ENCODE measurements around the gene LPP.

LPP gene

GRCh38 chr3:188184160-188184559 is 30.2 kb downstream of the LPP start:
- H3K27me3 ChIP-seq (ENCODE audit: low read depth), result no peaks in the 10 kb centered on the region
- no peaks in the 10 kb centered on the region; the same call in 1 of the 2 replicates for H3K36me3 ChIP-seq (replicated peaks)
- in situ Hi-C loops (cut with MboI; ENCODE audit: low sequenced_read_pairs), result no loop called here
- no peaks in the 10 kb centered on the region for H3K4me1 ChIP-seq
- no peak overlapping the region for H3K4me3 ChIP-seq
- no peaks in the 10 kb centered on the region for H3K9me3 ChIP-seq
- no peak for DNase-seq (ENCODE audit: low spot score in 2 of 2)

GRCh38 chr3:188184649-188185048 is 30.7 kb downstream of the LPP start:
- Histone ChIP-seq H3K36me3 (replicated peaks) (no peaks in the 10 kb centered on the region; the same call in 1 of the 2 replicates), H3K4me3 (no peak overlapping the region), H3K9me3 (no peaks in the 10 kb centered on the region), H3K27me3 (ENCODE audit: low read depth) (no peaks in the 10 kb centered on the region), H3K4me1 (no peaks in the 10 kb centered on the region)
- in situ Hi-C loops (cut with MboI; ENCODE audit: low sequenced_read_pairs), result no loop called here
- DNase-seq (ENCODE audit: low spot score in 2 of 2), result no peak

DNA sequence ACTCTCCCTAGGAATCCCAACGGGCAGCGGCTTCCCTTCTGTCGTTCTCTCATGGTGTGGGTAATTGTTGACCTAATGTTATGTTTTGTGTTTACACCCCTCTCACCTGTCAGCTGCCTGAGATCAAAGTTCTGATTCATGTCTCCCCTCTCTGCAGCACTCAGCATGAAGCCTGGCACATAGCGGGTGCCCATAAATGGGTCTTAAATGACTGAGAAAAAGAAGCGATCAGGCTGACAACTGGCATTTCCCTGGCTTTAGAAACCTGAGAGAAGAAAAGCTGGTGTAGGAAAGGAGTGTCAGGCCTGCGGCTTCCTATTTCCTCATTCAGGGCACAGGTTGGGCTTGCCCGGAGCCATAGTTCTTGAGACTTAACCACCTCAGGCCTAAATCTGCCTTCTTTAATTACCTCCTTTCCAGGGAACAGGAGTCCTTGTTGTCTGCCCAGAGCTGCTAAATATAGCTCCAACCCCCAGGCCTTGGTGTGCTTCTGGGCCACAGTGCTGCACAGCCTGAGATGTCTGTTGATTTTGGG is 31.8 kb downstream of the LPP start:
- no peaks in the 10 kb centered on the region for H3K27me3 ChIP-seq (ENCODE audit: low read depth)
- no peaks in the 10 kb centered on the region for H3K4me1 ChIP-seq
- no peaks in the 10 kb centered on the region for H3K9me3 ChIP-seq
- no peak for DNase-seq (ENCODE audit: low spot score in 2 of 2)
- H3K36me3 ChIP-seq (replicated peaks), result no peaks in the 10 kb centered on the region; the same call in 1 of the 2 replicates
- in situ Hi-C loops (cut with MboI; ENCODE audit: low sequenced_read_pairs), result no loop called here
- no peak overlapping the region for H3K4me3 ChIP-seq

GRCh38 chr3:188187053-188187452 is 33.1 kb downstream of the LPP start:
- H3K36me3 ChIP-seq (replicated peaks), result no peaks in the 10 kb centered on the region; the same call in 1 of the 2 replicates
- no peak overlapping the region for H3K4me3 ChIP-seq
- H3K4me1 ChIP-seq, result no peaks in the 10 kb centered on the region
- in situ Hi-C loops (cut with MboI; ENCODE audit: low sequenced_read_pairs), result no loop called here
- H3K27me3 ChIP-seq (ENCODE audit: low read depth), result no peaks in the 10 kb centered on the region
- no peak for DNase-seq (ENCODE audit: low spot score in 2 of 2)
- H3K9me3 ChIP-seq, result no peaks in the 10 kb centered on the region

DNA sequence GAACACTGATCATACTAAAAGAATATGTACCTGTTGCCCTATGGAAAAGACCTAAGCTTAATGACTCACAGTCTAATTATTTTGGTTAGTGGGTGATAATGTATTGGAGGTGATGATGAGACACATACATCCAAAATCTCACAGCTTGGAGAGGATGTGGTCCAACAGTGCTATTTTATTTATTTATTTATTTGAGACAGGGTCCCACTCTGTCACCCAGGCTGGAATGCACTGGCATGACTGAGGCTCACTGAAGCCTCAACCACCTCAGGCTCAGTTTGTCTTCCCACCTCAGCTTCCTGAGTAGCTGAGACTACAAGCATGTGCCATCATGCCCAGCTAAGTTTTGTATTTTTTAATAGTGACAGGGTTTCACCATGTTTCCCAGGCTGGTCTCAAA is 35.0 kb downstream of the LPP start:
- no peak for DNase-seq (ENCODE audit: low spot score in 2 of 2)
- in situ Hi-C loops (cut with MboI; ENCODE audit: low sequenced_read_pairs), result no loop called here
- Histone ChIP-seq H3K36me3 (replicated peaks) (no peaks in the 10 kb centered on the region; the same call in 1 of the 2 replicates), H3K9me3 (no peaks in the 10 kb centered on the region), H3K27me3 (ENCODE audit: low read depth) (no peaks in the 10 kb centered on the region), H3K4me1 (no peaks in the 10 kb centered on the region), H3K4me3 (no peak overlapping the region)

- Histone ChIP-seq H3K36me3 (replicated peaks) (no peaks in the 10 kb centered on the region; the same call in 1 of the 2 replicates), H3K4me3 (no peak overlapping the region), H3K4me1 (no peaks in the 10 kb centered on the region)
These were observed 37.5 kb downstream of the LPP start for GRCh38 chr3:188191460-188191859.

GRCh38 chr3:188192034-188192433 is 38.1 kb downstream of the LPP start:
- Histone ChIP-seq H3K4me1 (no peaks in the 10 kb centered on the region), H3K4me3 (no peak overlapping the region), H3K36me3 (replicated peaks) (no peaks in the 10 kb centered on the region; the same call in 1 of the 2 replicates), H3K27me3 (ENCODE audit: low read depth) (no peaks in the 10 kb centered on the region), H3K9me3 (no peaks in the 10 kb centered on the region)
- in situ Hi-C loops (cut with MboI; ENCODE audit: low sequenced_read_pairs), result no loop called here
- DNase-seq (ENCODE audit: low spot score in 2 of 2), result no peak

More at GRCh38 chr3:188191460-188191859, 37.5 kb downstream of the LPP start:
- DNase-seq (ENCODE audit: low spot score in 2 of 2), result no peak
- no peaks in the 10 kb centered on the region for H3K9me3 ChIP-seq
- H3K27me3 ChIP-seq (ENCODE audit: low read depth), result no peaks in the 10 kb centered on the region
- in situ Hi-C loops (cut with MboI; ENCODE audit: low sequenced_read_pairs), result no loop called here

- Histone ChIP-seq H3K4me3 (no peak overlapping the region), H3K4me1 (peaks cover 9% of the 10 kb centered on the region), H3K36me3 (replicated peaks) (no peaks in the 10 kb centered on the region), H3K9me3 (no peaks in the 10 kb centered on the region), H3K27me3 (ENCODE audit: low read depth) (no peaks in the 10 kb centered on the region)
- in situ Hi-C loops (cut with MboI; ENCODE audit: low sequenced_read_pairs), result no loop called here
- DNase-seq (ENCODE audit: low spot score in 2 of 2), result no peak
These were observed 40.4 kb downstream of the LPP start for GRCh38 chr3:188194332-188194731.

- H3K9me3 ChIP-seq, result no peaks in the 10 kb centered on the region
- H3K36me3 ChIP-seq (replicated peaks), result no peaks in the 10 kb centered on the region
- no peaks in the 10 kb centered on the region for H3K27me3 ChIP-seq (ENCODE audit: low read depth)
- peaks cover 9% of the 10 kb centered on the region for H3K4me1 ChIP-seq
- in situ Hi-C loops (cut with MboI; ENCODE audit: low sequenced_read_pairs), result no loop called here
- H3K4me3 ChIP-seq, result no peak overlapping the region
- no peak for DNase-seq (ENCODE audit: low spot score in 2 of 2)
These were observed 42.5 kb downstream of the LPP start for GRCh38 chr3:188196232-188196990.

DNA sequence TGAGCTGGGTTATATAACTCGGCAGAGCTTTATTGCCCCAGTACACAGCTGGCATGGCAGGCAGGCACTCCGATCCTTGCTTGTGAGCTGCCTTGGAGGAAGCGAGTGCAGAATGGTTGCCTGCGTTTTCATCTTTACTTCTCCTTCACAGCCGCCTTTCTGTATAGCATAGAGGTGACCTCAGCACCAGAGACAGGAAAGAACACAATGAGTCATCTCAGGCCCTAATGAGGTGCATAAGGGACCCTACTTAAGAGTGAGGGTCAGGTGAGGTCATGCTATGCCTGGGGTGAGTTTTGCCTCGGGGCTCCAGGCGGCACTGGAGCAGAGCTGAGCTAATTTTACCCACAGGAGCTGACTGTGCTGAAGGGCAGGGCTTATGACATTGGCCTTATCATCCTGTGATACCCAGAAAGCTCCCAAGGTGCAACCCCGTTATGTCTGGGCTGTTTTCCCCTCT is 43.5 kb downstream of the LPP start:
- Histone ChIP-seq H3K36me3 (replicated peaks) (no peaks in the 10 kb centered on the region), H3K27me3 (ENCODE audit: low read depth) (no peaks in the 10 kb centered on the region), H3K9me3 (no peaks in the 10 kb centered on the region), H3K4me1 (peaks cover 9% of the 10 kb centered on the region), H3K4me3 (no peak overlapping the region)
- in situ Hi-C loops (cut with MboI; ENCODE audit: low sequenced_read_pairs), result no loop called here
- peak in 1 of 2 experiments; percentile 20 for DNase-seq (ENCODE audit: low spot score in 2 of 2)

DNA sequence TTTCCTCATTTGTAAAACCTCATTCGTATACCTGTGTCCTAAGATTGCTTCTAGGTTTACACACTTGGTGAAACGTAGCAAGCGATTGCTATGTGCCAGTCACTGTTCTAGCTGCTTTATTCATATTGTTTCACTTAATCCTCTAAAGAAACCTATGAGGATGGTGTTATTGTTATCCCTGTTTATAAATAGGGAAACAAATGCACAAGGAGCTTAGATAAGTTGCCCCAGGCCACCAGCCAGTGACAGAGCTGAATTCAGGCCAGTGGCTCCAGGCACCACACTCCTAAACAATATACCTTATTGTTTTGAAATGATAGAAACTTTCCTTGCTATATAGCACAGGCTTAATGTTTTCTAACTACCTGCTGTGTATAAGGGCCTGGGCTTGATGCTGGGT is 44.0 kb downstream of the LPP start:
- Histone ChIP-seq H3K4me3 (no peak overlapping the region), H3K9me3 (no peaks in the 10 kb centered on the region), H3K36me3 (replicated peaks) (no peaks in the 10 kb centered on the region), H3K4me1 (peaks cover 9% of the 10 kb centered on the region), H3K27me3 (ENCODE audit: low read depth) (no peaks in the 10 kb centered on the region)
- DNase-seq (ENCODE audit: low spot score in 2 of 2), result peak; percentile 61 to 64
- in situ Hi-C loops (cut with MboI; ENCODE audit: low sequenced_read_pairs), result no loop called here

DNA sequence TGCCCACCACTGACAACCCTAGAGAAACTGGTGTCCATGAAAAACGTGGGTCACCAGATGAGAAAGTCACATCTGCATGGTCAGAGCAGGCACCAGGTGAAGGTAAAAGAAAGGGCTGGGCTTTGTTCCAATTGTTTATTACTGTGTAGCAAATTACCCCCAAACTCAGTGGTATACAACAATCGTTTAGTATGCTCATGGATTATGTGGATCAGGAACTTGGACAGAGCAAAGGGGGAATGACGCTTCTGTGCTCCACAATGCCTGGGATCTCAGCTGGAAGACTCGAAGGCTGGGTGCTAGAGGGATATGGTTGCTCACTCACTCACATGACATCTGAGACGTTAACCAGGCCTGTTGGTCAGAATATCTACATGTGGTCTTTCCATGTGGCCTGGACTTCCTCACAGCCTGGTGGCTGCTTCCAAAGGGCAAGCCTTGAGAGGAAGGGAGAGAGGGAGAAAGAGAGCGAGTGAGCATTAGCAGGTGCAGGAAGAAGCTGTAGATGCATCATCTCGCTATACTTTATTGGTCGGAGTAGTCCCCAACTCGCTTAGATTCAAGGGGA is 44.9 kb downstream of the LPP start:
- H3K4me1 ChIP-seq, result peaks cover 9% of the 10 kb centered on the region
- H3K27me3 ChIP-seq (ENCODE audit: low read depth), result no peaks in the 10 kb centered on the region
- in situ Hi-C loops (cut with MboI; ENCODE audit: low sequenced_read_pairs), result no loop called here
- DNase-seq (ENCODE audit: low spot score in 2 of 2), result no peak
- no peaks in the 10 kb centered on the region for H3K36me3 ChIP-seq (replicated peaks)
- no peaks in the 10 kb centered on the region for H3K9me3 ChIP-seq
- H3K4me3 ChIP-seq, result no peak overlapping the region

DNA sequence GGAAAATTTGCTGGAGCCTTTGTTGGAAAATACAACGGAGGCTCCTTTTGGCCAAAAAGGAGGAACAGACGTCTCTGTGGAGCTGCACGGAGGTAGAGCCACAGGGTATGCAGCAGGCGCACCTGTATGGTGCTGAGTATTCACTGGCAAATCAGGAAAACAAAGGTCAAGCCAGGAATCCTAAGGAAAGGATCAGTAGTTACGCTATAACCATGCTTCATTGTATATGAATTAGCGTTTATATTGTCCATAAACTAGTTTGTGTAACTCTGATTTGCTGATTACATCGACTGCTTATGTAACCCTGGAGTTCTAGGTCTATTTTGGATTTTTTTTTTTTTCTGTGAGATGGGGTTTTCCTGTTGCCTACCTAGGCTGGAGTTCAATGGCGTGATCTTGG is 45.4 kb downstream of the LPP start:
- Histone ChIP-seq H3K9me3 (no peaks in the 10 kb centered on the region), H3K27me3 (ENCODE audit: low read depth) (no peaks in the 10 kb centered on the region), H3K4me3 (no peak overlapping the region), H3K4me1 (peaks cover 9% of the 10 kb centered on the region), H3K36me3 (replicated peaks) (no peaks in the 10 kb centered on the region)
- in situ Hi-C loops (cut with MboI; ENCODE audit: low sequenced_read_pairs), result no loop called here
- DNase-seq (ENCODE audit: low spot score in 2 of 2), result no peak

DNA sequence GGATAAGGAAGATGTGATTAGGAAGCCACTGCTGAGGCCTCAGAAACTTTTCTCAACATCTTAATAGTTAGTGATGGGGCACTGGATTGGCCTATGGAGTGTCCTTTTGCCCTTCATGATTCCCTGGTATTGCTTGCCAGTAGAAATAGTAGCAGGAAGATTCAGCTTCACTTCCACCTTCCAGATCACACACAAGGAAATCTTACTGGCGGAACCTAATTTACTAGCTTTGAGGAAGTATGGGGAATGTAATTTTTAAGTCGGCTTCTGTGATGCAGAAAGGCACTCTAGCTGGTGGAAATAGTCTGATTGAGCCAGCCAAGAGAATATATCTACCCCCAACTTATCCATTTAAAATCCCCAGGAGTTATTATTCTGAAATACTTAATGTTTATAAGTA is 46.5 kb downstream of the LPP start:
- Histone ChIP-seq H3K4me3 (no peak overlapping the region), H3K36me3 (replicated peaks) (no peaks in the 10 kb centered on the region), H3K27me3 (ENCODE audit: low read depth) (no peaks in the 10 kb centered on the region), H3K9me3 (no peaks in the 10 kb centered on the region), H3K4me1 (peaks cover 9% of the 10 kb centered on the region)
- in situ Hi-C loops (cut with MboI; ENCODE audit: low sequenced_read_pairs), result no loop called here
- DNase-seq (ENCODE audit: low spot score in 2 of 2), result no peak

All from HAP-1 (cell line).